ENCODE results near the gene SNX32.

Gene SNX32

DNA sequence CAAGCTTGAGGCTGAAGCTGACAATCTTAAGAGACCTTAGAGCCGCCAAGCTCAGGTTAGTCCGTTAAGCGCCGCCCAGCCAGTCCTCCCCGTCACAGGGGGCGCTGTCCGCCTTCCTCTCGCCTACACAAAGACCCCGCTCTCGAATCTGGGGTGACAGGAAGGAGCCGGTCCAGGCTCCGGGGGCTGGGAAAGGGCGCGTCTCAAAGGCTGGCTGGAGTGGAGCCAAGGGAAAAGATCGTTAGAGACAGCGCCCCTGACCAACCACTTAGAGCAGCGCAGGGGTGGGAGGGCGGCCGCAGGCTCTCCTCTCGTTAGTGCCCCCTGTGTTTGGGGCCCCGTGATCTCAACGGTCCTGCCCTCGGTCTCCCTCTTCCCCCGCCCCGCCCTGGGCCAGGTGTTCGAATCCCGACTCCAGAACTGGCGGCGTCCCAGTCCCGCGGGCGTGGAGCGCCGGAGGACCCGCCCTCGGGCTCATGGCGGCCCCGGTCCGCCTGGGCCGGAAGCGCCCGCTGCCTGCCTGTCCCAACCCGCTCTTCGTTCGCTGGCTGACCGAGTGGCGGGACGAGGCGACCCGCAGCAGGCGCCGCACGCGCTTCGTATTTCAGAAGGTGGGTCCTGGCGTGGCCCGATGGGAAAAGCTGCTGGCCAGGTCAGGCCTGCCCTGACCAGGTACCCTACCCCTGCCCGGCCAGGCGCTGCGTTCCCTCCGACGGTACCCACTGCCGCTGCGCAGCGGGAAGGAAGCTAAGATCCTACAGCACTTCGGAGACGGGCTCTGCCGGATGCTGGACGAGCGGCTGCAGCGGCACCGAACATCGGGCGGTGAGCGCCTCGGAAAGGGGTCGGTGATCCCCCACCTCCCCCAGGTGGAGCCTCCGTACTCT, 26.8 kb downstream of the SNX32 start, which contains the start of gene MUS81 (continued):
- TF ChIP-seq, protein P1, sequence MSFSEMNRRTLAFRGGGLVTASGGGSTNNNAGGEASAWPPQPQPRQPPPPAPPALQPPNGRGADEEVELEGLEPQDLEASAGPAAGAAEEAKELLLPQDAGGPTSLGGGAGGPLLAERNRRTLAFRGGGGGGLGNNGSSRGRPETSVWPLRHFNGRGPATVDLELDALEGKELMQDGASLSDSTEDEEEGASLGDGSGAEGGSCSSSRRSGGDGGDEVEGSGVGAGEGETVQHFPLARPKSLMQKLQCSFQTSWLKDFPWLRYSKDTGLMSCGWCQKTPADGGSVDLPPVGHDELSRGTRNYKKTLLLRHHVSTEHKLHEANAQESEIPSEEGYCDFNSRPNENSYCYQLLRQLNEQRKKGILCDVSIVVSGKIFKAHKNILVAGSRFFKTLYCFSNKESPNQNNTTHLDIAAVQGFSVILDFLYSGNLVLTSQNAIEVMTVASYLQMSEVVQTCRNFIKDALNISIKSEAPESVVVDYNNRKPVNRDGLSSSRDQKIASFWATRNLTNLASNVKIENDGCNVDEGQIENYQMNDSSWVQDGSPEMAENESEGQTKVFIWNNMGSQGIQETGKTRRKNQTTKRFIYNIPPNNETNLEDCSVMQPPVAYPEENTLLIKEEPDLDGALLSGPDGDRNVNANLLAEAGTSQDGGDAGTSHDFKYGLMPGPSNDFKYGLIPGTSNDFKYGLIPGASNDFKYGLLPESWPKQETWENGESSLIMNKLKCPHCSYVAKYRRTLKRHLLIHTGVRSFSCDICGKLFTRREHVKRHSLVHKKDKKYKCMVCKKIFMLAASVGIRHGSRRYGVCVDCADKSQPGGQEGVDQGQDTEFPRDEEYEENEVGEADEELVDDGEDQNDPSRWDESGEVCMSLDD (tag by site-specific recombination; IDR thresholded peaks at IDR 0.05): peak; percentile 99
- TF ChIP-seq ZNF169 (tag by site-specific recombination; IDR thresholded peaks at IDR 0.05) (no peak), ZNF416 (tag by site-specific recombination; IDR thresholded peaks at IDR 0.05) (no peak), ZNF140 (tag by site-specific recombination; IDR thresholded peaks at IDR 0.05) (no peak), ZNF658 (tag by site-specific recombination; IDR thresholded peaks at IDR 0.05) (no peak), KLF9 (tag by site-specific recombination; IDR thresholded peaks at IDR 0.05; ENCODE audit: low read depth) (peak; percentile 47; the same call in 1 of the 2 replicates), RBAK (tag by site-specific recombination; IDR thresholded peaks at IDR 0.05) (no peak), ZNF585B (tag by site-specific recombination; IDR thresholded peaks at IDR 0.05) (no peak), ZNF292 (tag by site-specific recombination; IDR thresholded peaks at IDR 0.05; ENCODE audit: borderline replicate concordance, low read depth) (no peak), ZNF248 (tag by site-specific recombination; IDR thresholded peaks at IDR 0.05) (no peak), YY2 (tag by site-specific recombination; IDR thresholded peaks at IDR 0.05) (peak; percentile 63; the same call in 1 of the 2 replicates)
- TF ChIP-seq, protein P2, sequence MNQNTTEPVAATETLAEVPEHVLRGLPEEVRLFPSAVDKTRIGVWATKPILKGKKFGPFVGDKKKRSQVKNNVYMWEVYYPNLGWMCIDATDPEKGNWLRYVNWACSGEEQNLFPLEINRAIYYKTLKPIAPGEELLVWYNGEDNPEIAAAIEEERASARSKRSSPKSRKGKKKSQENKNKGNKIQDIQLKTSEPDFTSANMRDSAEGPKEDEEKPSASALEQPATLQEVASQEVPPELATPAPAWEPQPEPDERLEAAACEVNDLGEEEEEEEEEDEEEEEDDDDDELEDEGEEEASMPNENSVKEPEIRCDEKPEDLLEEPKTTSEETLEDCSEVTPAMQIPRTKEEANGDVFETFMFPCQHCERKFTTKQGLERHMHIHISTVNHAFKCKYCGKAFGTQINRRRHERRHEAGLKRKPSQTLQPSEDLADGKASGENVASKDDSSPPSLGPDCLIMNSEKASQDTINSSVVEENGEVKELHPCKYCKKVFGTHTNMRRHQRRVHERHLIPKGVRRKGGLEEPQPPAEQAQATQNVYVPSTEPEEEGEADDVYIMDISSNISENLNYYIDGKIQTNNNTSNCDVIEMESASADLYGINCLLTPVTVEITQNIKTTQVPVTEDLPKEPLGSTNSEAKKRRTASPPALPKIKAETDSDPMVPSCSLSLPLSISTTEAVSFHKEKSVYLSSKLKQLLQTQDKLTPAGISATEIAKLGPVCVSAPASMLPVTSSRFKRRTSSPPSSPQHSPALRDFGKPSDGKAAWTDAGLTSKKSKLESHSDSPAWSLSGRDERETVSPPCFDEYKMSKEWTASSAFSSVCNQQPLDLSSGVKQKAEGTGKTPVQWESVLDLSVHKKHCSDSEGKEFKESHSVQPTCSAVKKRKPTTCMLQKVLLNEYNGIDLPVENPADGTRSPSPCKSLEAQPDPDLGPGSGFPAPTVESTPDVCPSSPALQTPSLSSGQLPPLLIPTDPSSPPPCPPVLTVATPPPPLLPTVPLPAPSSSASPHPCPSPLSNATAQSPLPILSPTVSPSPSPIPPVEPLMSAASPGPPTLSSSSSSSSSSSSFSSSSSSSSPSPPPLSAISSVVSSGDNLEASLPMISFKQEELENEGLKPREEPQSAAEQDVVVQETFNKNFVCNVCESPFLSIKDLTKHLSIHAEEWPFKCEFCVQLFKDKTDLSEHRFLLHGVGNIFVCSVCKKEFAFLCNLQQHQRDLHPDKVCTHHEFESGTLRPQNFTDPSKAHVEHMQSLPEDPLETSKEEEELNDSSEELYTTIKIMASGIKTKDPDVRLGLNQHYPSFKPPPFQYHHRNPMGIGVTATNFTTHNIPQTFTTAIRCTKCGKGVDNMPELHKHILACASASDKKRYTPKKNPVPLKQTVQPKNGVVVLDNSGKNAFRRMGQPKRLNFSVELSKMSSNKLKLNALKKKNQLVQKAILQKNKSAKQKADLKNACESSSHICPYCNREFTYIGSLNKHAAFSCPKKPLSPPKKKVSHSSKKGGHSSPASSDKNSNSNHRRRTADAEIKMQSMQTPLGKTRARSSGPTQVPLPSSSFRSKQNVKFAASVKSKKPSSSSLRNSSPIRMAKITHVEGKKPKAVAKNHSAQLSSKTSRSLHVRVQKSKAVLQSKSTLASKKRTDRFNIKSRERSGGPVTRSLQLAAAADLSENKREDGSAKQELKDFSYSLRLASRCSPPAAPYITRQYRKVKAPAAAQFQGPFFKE (tag by site-specific recombination; IDR thresholded peaks at IDR 0.05; ENCODE audit: borderline replicate concordance): 0 out of 2 replicates have a peak, but pooled peaks have one; percentile 56
- TF ChIP-seq, protein P3, sequence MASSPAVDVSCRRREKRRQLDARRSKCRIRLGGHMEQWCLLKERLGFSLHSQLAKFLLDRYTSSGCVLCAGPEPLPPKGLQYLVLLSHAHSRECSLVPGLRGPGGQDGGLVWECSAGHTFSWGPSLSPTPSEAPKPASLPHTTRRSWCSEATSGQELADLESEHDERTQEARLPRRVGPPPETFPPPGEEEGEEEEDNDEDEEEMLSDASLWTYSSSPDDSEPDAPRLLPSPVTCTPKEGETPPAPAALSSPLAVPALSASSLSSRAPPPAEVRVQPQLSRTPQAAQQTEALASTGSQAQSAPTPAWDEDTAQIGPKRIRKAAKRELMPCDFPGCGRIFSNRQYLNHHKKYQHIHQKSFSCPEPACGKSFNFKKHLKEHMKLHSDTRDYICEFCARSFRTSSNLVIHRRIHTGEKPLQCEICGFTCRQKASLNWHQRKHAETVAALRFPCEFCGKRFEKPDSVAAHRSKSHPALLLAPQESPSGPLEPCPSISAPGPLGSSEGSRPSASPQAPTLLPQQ (tag by site-specific recombination; IDR thresholded peaks at IDR 0.05): peak; percentile 33; the same call in 1 of the 2 replicates
- TF ChIP-seq, protein P4, sequence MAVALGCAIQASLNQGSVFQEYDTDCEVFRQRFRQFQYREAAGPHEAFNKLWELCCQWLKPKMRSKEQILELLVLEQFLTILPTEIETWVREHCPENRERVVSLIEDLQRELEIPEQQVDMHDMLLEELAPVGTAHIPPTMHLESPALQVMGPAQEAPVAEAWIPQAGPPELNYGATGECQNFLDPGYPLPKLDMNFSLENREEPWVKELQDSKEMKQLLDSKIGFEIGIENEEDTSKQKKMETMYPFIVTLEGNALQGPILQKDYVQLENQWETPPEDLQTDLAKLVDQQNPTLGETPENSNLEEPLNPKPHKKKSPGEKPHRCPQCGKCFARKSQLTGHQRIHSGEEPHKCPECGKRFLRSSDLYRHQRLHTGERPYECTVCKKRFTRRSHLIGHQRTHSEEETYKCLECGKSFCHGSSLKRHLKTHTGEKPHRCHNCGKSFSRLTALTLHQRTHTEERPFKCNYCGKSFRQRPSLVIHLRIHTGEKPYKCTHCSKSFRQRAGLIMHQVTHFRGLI (tag by site-specific recombination; IDR thresholded peaks at IDR 0.05): peak; percentile 63; the same call in 1 of the 2 replicates
- TF ChIP-seq, protein P5, sequence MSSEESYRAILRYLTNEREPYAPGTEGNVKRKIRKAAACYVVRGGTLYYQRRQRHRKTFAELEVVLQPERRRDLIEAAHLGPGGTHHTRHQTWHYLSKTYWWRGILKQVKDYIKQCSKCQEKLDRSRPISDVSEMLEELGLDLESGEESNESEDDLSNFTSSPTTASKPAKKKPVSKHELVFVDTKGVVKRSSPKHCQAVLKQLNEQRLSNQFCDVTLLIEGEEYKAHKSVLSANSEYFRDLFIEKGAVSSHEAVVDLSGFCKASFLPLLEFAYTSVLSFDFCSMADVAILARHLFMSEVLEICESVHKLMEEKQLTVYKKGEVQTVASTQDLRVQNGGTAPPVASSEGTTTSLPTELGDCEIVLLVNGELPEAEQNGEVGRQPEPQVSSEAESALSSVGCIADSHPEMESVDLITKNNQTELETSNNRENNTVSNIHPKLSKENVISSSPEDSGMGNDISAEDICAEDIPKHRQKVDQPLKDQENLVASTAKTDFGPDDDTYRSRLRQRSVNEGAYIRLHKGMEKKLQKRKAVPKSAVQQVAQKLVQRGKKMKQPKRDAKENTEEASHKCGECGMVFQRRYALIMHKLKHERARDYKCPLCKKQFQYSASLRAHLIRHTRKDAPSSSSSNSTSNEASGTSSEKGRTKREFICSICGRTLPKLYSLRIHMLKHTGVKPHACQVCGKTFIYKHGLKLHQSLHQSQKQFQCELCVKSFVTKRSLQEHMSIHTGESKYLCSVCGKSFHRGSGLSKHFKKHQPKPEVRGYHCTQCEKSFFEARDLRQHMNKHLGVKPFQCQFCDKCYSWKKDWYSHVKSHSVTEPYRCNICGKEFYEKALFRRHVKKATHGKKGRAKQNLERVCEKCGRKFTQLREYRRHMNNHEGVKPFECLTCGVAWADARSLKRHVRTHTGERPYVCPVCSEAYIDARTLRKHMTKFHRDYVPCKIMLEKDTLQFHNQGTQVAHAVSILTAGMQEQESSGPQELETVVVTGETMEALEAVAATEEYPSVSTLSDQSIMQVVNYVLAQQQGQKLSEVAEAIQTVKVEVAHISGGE (tag by site-specific recombination; conservative IDR thresholded peaks at IDR 0.05; ENCODE audit: low read depth): peak; percentile 92
- TF ChIP-seq, protein P6, sequence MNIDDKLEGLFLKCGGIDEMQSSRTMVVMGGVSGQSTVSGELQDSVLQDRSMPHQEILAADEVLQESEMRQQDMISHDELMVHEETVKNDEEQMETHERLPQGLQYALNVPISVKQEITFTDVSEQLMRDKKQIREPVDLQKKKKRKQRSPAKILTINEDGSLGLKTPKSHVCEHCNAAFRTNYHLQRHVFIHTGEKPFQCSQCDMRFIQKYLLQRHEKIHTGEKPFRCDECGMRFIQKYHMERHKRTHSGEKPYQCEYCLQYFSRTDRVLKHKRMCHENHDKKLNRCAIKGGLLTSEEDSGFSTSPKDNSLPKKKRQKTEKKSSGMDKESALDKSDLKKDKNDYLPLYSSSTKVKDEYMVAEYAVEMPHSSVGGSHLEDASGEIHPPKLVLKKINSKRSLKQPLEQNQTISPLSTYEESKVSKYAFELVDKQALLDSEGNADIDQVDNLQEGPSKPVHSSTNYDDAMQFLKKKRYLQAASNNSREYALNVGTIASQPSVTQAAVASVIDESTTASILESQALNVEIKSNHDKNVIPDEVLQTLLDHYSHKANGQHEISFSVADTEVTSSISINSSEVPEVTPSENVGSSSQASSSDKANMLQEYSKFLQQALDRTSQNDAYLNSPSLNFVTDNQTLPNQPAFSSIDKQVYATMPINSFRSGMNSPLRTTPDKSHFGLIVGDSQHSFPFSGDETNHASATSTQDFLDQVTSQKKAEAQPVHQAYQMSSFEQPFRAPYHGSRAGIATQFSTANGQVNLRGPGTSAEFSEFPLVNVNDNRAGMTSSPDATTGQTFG (tag by site-specific recombination; IDR thresholded peaks at IDR 0.05; ENCODE audit: borderline replicate concordance): no peak
- TF ChIP-seq, protein P7, sequence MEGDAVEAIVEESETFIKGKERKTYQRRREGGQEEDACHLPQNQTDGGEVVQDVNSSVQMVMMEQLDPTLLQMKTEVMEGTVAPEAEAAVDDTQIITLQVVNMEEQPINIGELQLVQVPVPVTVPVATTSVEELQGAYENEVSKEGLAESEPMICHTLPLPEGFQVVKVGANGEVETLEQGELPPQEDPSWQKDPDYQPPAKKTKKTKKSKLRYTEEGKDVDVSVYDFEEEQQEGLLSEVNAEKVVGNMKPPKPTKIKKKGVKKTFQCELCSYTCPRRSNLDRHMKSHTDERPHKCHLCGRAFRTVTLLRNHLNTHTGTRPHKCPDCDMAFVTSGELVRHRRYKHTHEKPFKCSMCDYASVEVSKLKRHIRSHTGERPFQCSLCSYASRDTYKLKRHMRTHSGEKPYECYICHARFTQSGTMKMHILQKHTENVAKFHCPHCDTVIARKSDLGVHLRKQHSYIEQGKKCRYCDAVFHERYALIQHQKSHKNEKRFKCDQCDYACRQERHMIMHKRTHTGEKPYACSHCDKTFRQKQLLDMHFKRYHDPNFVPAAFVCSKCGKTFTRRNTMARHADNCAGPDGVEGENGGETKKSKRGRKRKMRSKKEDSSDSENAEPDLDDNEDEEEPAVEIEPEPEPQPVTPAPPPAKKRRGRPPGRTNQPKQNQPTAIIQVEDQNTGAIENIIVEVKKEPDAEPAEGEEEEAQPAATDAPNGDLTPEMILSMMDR (tag by site-specific recombination; IDR thresholded peaks at IDR 0.05): peak; percentile 94

All from HEK293 (cell line).